Measurements from ENCODE around the gene REPIN1.

GRCh38 chr7:150342121-150342408, 26.6 kb upstream of the REPIN1 start:
- no peak for TF ChIP-seq REST (IDR thresholded peaks at IDR 0.05; ENCODE audit: insufficient replicate concordance, low read depth)
- no peak for TF ChIP-seq POLR2AphosphoS5 (IDR thresholded peaks at IDR 0.05; ENCODE audit: low read depth)
- TF ChIP-seq CTCF (IDR thresholded peaks at IDR 0.05; ENCODE audit: insufficient read depth, low read length): no peak
- no peak for TF ChIP-seq SPI1 (IDR thresholded peaks at IDR 0.05; ENCODE audit: borderline replicate concordance, low read depth)

Data from HL-60 (cell line).